ENCODE measurements around the gene VCX3B. TPM values are rescaled to one million over a fixed set of nuclear protein-coding genes. Genes with fewer than 3 reads are reported as not detected.

The VCX3B gene
- 0.20 TPM in 1 of 5 replicates, not detected in the others for total RNA-seq (2022; extraction: Qiagen RNA extraction; ENCODE audit: low read depth)

GRCh38 chrX:8464530-8464929 lies at the start of gene VCX3B:
VCX3B (plus strand) TSS chrX:8464830; CDS start chrX:8465451, 621 bp downstream.

Data from A549 treated with ZK216348 at 1 μM for 4 hours (cell line).